ENCODE measurements around the gene SFMBT2. TPM values are rescaled to one million over a fixed set of nuclear protein-coding genes. Genes with fewer than 3 reads are reported as not detected.

Gene SFMBT2
- total RNA-seq, 2 donors from 2014 or later: 28.2 to 42.1 TPM

DNA sequence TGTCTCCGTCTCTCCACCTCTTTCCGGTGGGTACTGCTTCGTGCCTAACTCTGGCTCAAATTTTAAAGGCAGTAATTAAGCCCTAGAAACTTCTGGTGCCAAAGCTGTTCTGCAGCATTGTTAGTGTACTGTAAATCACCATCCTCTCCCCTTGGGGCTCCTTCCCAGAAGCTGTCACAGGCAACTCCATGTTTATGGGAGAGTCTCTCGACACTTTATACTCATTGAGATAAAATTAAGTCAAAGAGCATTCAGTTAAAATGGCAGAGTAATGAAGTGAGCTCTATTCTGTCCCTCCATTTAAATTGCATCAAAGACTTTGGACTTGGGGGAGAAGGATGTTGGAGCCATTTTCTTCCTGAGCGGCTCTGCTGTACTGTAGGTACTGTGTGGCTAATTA lies 274.8 kb downstream of the SFMBT2 start:
- H3K4me3 Mint-ChIP-seq: no peak overlapping the region
- no peak for DNase-seq
- peaks cover 5 to 8% of the 10 kb centered on the region in 2 donors for H3K36me3 Mint-ChIP-seq (ENCODE audit: insufficient read depth in 2 of 2)
- peaks cover 0 to 1% of the 10 kb centered on the region in 2 donors for H3K9me3 Mint-ChIP-seq
- no peak for ATAC-seq (replicated peaks in 1 of 2)
- H3K27ac Mint-ChIP-seq: no peak overlapping the region
- peaks cover 11% of the 10 kb centered on the region for H3K27me3 Mint-ChIP-seq (ENCODE audit: low read depth)
- H3K4me1 Mint-ChIP-seq (ENCODE audit: low read depth): no peaks in the 10 kb centered on the region

- H3K27ac Mint-ChIP-seq: no peak overlapping the region
- peaks cover 11% of the 10 kb centered on the region for H3K27me3 Mint-ChIP-seq (ENCODE audit: low read depth)
- H3K36me3 Mint-ChIP-seq (ENCODE audit: insufficient read depth in 2 of 2): peaks cover 5 to 8% of the 10 kb centered on the region in 2 donors
- no peak for ATAC-seq (replicated peaks in 1 of 2)
- no peaks in the 10 kb centered on the region for H3K4me1 Mint-ChIP-seq (ENCODE audit: low read depth)
- H3K9me3 Mint-ChIP-seq: peaks cover 0 to 1% of the 10 kb centered on the region in 2 donors
- H3K4me3 Mint-ChIP-seq: no peak overlapping the region
- no peak for DNase-seq
Measured at GRCh38 chr10:7135188-7135587, 275.6 kb downstream of the SFMBT2 start.

DNA sequence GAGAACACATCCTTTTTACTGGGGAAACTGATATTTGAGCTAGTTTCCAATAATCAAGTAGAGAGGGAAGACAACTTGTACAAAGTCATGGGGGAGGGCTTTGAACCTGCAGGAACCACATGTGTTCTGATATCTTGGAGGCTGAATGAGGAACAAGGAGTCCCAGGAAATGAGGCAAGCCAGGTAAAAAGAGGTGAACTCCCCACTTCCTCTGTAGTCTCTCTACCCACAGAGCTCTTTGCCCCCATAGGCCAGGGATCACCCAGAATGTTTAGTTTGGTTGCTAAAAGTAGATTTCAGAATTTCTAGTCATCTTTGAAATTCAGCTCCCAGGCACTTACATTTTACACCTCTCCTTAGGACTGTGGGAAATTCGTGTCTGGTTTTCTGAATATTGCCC lies 276.4 kb downstream of the SFMBT2 start:
- no peak for DNase-seq
- no peak overlapping the region for H3K27ac Mint-ChIP-seq
- H3K27me3 Mint-ChIP-seq (ENCODE audit: low read depth): peaks cover 11% of the 10 kb centered on the region
- H3K36me3 Mint-ChIP-seq (ENCODE audit: insufficient read depth in 2 of 2): peaks cover 5 to 8% of the 10 kb centered on the region in 2 donors
- no peaks in the 10 kb centered on the region for H3K9me3 Mint-ChIP-seq
- ATAC-seq (replicated peaks in 1 of 2): no peak
- H3K4me1 Mint-ChIP-seq (ENCODE audit: low read depth): no peaks in the 10 kb centered on the region
- no peak overlapping the region for H3K4me3 Mint-ChIP-seq

DNA sequence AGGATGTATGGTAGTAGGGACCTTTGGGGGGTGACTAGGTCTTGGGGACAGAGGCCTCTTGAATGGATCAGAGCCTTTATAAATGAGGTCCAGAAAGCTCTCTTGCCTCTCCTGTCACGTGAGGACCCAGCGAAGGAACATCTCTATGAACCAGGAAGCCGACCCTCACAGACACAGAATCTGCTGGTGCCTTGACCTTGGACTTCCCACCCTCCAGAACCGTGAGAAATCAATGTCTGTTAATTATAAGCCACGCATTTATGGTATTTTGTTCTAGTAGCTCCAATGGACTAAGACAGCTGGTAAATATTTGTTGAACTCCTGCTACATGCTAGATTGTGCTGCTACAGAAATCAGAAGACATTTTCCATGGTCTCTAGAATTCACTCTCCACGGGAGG lies 276.9 kb downstream of the SFMBT2 start:
- Mint-ChIP-seq H3K36me3 (ENCODE audit: insufficient read depth in 2 of 2) (peaks cover 5 to 8% of the 10 kb centered on the region in 2 donors), H3K9me3 (no peaks in the 10 kb centered on the region), H3K27me3 (ENCODE audit: low read depth) (peaks cover 11% of the 10 kb centered on the region), H3K4me3 (no peak overlapping the region), H3K4me1 (ENCODE audit: low read depth) (no peaks in the 10 kb centered on the region), H3K27ac (peak overlapping the region; percentile 77)
- DNase-seq (no peak), ATAC-seq (replicated peaks in 1 of 2) (no peak)

DNA sequence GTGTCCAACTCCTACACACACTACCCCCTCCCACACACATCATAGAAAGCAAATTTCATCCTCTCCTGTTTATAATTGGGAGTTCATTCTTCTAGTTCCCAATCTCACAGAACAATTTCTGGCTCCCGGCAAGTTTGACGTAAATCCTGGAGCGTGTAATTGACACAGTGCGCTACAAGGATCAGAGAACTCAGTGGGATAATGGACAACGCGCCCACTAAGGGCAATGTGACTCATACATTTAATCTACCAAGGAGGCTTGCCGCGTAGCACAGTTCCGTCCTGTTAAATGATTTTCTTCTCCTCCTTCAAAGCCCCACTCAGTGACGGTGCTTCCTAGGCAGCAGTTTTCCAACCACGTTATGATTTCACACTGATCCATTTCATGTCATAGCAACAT lies 277.6 kb downstream of the SFMBT2 start:
- Mint-ChIP-seq H3K9me3 (no peaks in the 10 kb centered on the region), H3K27me3 (ENCODE audit: low read depth) (peaks cover 11% of the 10 kb centered on the region), H3K27ac (no peak overlapping the region), H3K4me3 (no peak overlapping the region), H3K4me1 (ENCODE audit: low read depth) (no peaks in the 10 kb centered on the region), H3K36me3 (ENCODE audit: insufficient read depth in 2 of 2) (peaks cover 5 to 8% of the 10 kb centered on the region in 2 donors)
- ATAC-seq (replicated peaks in 1 of 2) (no peak), DNase-seq (no peak)

DNA sequence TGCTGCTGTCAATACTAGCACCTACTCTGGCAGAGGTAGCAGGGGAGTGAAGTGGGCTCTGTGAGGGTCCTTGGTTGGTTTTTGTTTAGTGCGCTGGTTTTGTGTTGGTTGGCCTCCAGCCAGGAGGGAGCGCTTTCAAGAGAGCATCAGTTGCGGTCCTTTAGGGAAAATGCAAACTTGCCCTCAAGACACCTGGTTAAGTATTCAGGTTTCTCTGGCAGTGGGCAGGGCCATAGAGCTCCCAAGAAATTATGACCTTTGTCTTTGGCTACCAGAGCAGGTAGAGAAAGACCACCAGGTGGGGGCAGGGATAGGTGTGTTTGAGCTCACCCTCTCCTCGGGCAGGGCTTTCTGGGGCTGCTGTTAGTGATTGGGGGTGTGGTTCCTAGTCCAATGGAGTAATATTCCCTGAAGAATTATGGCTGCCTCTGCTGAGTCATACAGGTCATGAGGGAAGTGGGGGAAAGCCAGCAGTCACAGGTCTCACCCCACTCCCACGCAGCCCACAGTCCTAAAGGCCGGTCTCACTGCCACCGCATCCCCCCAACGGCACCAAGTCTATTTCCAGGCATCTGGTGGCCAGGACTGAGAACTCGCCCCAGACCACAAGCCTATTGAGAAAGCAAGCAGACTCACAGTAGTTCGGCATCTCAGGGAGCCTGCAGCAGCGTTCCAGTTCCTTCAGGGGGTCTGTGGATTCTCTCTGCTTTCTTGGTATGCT lies 280.5 kb downstream of the SFMBT2 start:
- H3K4me1 Mint-ChIP-seq (ENCODE audit: low read depth): no peaks in the 10 kb centered on the region
- H3K4me3 Mint-ChIP-seq: no peak overlapping the region
- H3K27me3 Mint-ChIP-seq (ENCODE audit: low read depth): peaks cover 4% of the 10 kb centered on the region
- H3K27ac Mint-ChIP-seq: no peak overlapping the region
- peaks cover 2 to 3% of the 10 kb centered on the region in 2 donors for H3K36me3 Mint-ChIP-seq (ENCODE audit: insufficient read depth in 2 of 2)
- ATAC-seq (replicated peaks in 1 of 2) (no peak), DNase-seq (no peak)
- H3K9me3 Mint-ChIP-seq: no peaks in the 10 kb centered on the region

DNA sequence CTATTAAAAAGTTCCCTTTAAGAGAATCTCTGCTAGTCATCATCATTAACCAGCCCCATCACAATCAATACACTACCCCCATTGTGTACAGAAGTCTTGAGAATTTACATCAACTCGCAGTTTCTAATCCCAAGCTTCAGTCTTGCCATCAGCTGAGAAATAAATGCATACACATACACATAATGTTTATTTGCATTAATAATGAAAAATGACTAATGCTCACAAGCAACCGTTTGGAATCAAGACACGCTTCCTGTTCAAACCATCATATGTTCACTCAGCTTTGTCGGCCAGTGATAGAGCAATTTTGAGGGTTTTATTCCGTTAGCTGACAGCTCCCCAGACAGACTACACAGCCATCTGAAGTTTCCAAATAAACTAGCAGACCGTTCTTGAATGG lies 287.1 kb downstream of the SFMBT2 start:
- peaks cover 6% of the 10 kb centered on the region for H3K4me1 Mint-ChIP-seq (ENCODE audit: low read depth)

GRCh38 chr10:7122561-7122960 lies 288.3 kb downstream of the SFMBT2 start:
- DNase-seq: no peak
- peaks cover 6% of the 10 kb centered on the region for H3K4me1 Mint-ChIP-seq (ENCODE audit: low read depth)
- peaks cover 30% of the 10 kb centered on the region for H3K27me3 Mint-ChIP-seq (ENCODE audit: low read depth)
- H3K4me3 Mint-ChIP-seq: no peak overlapping the region
- H3K36me3 Mint-ChIP-seq (ENCODE audit: insufficient read depth in 2 of 2): no peaks in the 10 kb centered on the region
- H3K27ac Mint-ChIP-seq: no peak overlapping the region
- H3K9me3 Mint-ChIP-seq: no peaks in the 10 kb centered on the region
- ATAC-seq (replicated peaks in 1 of 2): no peak

More for the DNA sequence above, 287.1 kb downstream of the SFMBT2 start:
- no peaks in the 10 kb centered on the region for H3K9me3 Mint-ChIP-seq
- peak in 1 of 2 donors; percentile 58 for ATAC-seq (replicated peaks in 1 of 2)
- H3K27me3 Mint-ChIP-seq (ENCODE audit: low read depth): peaks cover 26% of the 10 kb centered on the region
- no peaks in the 10 kb centered on the region for H3K36me3 Mint-ChIP-seq (ENCODE audit: insufficient read depth in 2 of 2)
- no peak overlapping the region for H3K27ac Mint-ChIP-seq
- peak overlapping the region in 1 of 2 donors; percentile 0 for H3K4me3 Mint-ChIP-seq
- DNase-seq: no peak

DNA sequence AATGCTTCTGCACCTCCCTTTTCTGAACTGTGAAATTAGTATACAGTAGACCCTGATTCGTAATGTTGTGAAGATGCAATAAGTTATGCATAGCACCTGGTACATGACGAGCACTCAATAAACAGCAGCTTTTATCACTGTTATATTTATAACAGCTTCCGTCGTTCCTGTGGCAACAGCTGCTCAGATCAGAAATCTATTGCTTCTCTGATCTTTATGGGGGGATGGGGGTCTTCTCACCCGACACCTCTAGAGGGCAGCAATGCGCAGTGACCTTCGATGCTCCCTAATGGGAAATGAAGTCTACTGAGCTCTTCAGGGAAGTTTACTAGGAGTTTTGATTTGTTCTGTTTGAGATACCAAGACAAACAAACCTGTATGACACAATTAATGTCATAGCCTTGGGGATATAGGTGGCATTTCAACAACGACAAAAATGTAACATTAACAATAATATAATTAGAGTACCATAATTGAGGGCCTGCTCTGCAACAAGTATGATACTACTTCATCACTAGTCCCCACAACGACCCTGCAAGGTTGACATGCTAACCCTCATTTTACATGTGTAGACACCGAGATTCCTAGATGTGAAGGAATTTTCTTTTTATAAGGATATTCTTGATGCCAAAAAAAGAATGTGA lies 289.6 kb downstream of the SFMBT2 start:
- ATAC-seq (replicated peaks in 1 of 2) (peak; percentile 69 to 73), DNase-seq (peak; percentile 70 to 74)
- Mint-ChIP-seq H3K9me3 (no peaks in the 10 kb centered on the region), H3K4me1 (ENCODE audit: low read depth) (peaks cover 6% of the 10 kb centered on the region), H3K36me3 (ENCODE audit: insufficient read depth in 2 of 2) (no peaks in the 10 kb centered on the region), H3K27me3 (ENCODE audit: low read depth) (peaks cover 32% of the 10 kb centered on the region), H3K27ac (no peak overlapping the region), H3K4me3 (no peak overlapping the region)

DNA sequence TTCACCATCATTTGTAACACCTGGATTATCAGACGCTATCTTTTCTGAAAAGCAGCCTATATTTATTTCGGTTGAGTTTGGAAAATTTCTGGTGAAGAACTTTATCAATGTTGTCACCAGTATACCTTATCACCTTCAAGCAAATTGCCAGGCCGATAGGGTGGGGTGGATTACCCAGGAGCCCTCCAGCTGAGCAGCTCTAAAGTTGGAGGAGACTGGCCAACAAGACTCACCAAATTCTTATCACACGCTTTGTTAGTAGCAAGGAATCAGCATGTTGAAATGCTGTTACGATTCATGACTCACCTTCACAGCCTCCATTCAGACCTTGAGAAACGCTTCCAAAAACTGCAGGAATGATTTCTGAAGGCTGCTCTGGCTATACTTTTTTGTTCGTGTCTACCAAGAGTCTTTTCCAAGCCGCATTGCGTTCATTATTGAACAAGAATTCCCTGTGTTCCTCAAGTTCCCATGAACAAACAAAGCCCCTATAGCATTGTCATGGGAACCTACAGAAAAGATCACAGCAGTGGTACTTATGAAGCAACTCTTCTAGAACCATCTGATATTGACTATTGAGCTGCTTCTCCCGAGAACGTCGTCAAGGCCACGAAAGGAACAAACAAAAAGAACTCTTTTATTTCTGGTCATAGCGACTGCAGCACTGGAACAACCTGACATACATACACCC lies 291.4 kb downstream of the SFMBT2 start:
- DNase-seq: no peak
- Mint-ChIP-seq H3K4me3 (no peak overlapping the region), H3K36me3 (ENCODE audit: insufficient read depth in 2 of 2) (no peaks in the 10 kb centered on the region), H3K27me3 (ENCODE audit: low read depth) (peaks cover 33% of the 10 kb centered on the region), H3K27ac (no peak overlapping the region), H3K4me1 (ENCODE audit: low read depth) (peaks cover 6% of the 10 kb centered on the region), H3K9me3 (no peaks in the 10 kb centered on the region)
- ATAC-seq (replicated peaks in 1 of 2): no peak

DNA sequence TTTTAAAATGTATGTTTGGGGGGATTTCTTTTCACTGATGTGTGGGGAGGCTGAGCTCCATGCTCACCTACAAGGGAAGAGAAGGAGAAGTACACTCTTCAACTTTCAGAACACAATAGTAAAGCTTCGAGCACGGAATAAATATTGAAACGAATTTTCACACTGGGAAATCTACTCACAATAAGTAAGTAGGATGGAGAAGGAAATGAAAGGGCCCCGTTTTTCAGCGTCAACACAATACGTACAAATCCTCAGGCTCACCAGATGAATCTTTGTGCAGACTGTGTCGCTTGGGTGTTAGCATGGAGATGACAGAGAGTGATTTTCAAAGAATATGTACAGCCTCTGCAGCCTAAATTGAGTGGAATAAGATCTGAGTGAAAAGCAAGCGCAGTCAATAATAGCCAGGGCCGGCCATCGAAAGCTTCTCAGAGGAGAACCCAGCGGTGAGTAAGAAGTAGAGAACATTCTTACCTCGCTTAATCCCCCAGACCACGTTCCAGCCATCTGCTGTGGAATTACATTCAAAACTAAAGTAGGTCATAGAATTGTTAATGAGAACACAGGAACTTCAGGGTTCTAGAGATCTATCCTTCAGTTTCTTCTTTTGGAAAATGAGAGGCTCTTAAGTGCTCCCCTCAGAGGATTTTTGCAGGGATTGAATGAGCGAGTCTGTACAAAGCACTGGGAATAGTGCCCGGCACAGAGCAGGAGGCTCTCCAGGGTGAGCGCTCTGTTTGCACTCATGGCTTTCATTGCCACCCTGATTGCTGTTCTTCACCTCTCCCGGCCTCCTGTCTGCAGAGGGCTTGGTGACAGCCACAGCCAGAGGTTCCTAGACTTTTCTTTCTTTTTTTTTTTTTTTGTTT lies 292.8 kb downstream of the SFMBT2 start:
- ATAC-seq (replicated peaks in 1 of 2): no peak
- no peak overlapping the region for H3K4me3 Mint-ChIP-seq
- no peak overlapping the region for H3K27ac Mint-ChIP-seq
- H3K9me3 Mint-ChIP-seq: no peaks in the 10 kb centered on the region
- no peak for DNase-seq
- H3K27me3 Mint-ChIP-seq (ENCODE audit: low read depth): peaks cover 22% of the 10 kb centered on the region
- H3K36me3 Mint-ChIP-seq (ENCODE audit: insufficient read depth in 2 of 2): no peaks in the 10 kb centered on the region
- peaks cover 6% of the 10 kb centered on the region for H3K4me1 Mint-ChIP-seq (ENCODE audit: low read depth)

GRCh38 chr10:7117177-7117799 lies 293.5 kb downstream of the SFMBT2 start:
- no peaks in the 10 kb centered on the region for H3K9me3 Mint-ChIP-seq
- no peaks in the 10 kb centered on the region for H3K36me3 Mint-ChIP-seq (ENCODE audit: insufficient read depth in 2 of 2)
- H3K27ac Mint-ChIP-seq: no peak overlapping the region
- no peak overlapping the region for H3K4me3 Mint-ChIP-seq
- DNase-seq (no peak), ATAC-seq (replicated peaks in 1 of 2) (no peak)
- peaks cover 6% of the 10 kb centered on the region for H3K4me1 Mint-ChIP-seq (ENCODE audit: low read depth)
- H3K27me3 Mint-ChIP-seq (ENCODE audit: low read depth): peaks cover 14% of the 10 kb centered on the region

Data from activated T-cell treated with anti-CD3 and anti-CD28 coated beads, Interleukin-2, amount 50 U/mL, for 72 hours (primary cell).